Measurements from ENCODE around the gene ACOT8. TPM values are rescaled to one million over a fixed set of nuclear protein-coding genes. Genes with fewer than 3 reads are reported as not detected.
"Not testable (repeated sequence)": the region's sequence is repeated elsewhere in the genome, so short reads cannot be mapped to it uniquely, and the experiment has no call there.

The ACOT8 gene
- total RNA-seq, 2 donors from 2014 or later = 24.4 to 26.2 TPM

GRCh38 chr20:45878076-45878761 lies 21.0 kb upstream of the ACOT8 start:
- DNase-seq (ENCODE audit: low spot score) (no peak), ATAC-seq (no peak)
- H3K27me3 Mint-ChIP-seq = peaks cover 4 to 5% of the 10 kb centered on the region in 2 donors
- H3K36me3 Mint-ChIP-seq = no peaks in the 10 kb centered on the region
- H3K27ac Mint-ChIP-seq = no peak overlapping the region
- H3K4me1 Mint-ChIP-seq (ENCODE audit: low read depth in 2 of 2) = peaks cover 8 to 18% of the 10 kb centered on the region in 2 donors
- H3K9me3 Mint-ChIP-seq = no peaks in the 10 kb centered on the region
- H3K4me3 Mint-ChIP-seq = no peak overlapping the region

GRCh38 chr20:45874576-45874975 lies 17.4 kb upstream of the ACOT8 start:
- no peak overlapping the region for H3K4me3 Mint-ChIP-seq
- H3K27me3 Mint-ChIP-seq = no peaks in the 10 kb centered on the region
- H3K36me3 Mint-ChIP-seq = peaks cover 5% of the 10 kb centered on the region
- ATAC-seq (no peak), DNase-seq (ENCODE audit: low spot score) (no peak)
- no peak overlapping the region for H3K27ac Mint-ChIP-seq
- H3K9me3 Mint-ChIP-seq = no peaks in the 10 kb centered on the region
- H3K4me1 Mint-ChIP-seq (ENCODE audit: low read depth in 2 of 2) = no peaks in the 10 kb centered on the region

- ATAC-seq; H3K4me1 Mint-ChIP-seq (ENCODE audit: low read depth in 2 of 2); DNase-seq (ENCODE audit: low spot score); H3K36me3 Mint-ChIP-seq; H3K27me3 Mint-ChIP-seq; H3K4me3 Mint-ChIP-seq; H3K27ac Mint-ChIP-seq; H3K9me3 Mint-ChIP-seq: not testable (repeated sequence)
These were observed 16.9 kb upstream of the ACOT8 start for GRCh38 chr20:45874104-45874481.

- no peaks in the 10 kb centered on the region for H3K4me1 Mint-ChIP-seq (ENCODE audit: low read depth in 2 of 2)
- no peak for DNase-seq (ENCODE audit: low spot score)
These were observed 16.4 kb upstream of the ACOT8 start for GRCh38 chr20:45873409-45874103.

GRCh38 chr20:45872626-45873025 lies 15.4 kb upstream of the ACOT8 start:
- Mint-ChIP-seq H3K9me3 (no peaks in the 10 kb centered on the region), H3K4me3 (no peak overlapping the region), H3K4me1 (ENCODE audit: low read depth in 2 of 2) (no peaks in the 10 kb centered on the region), H3K27ac (no peak overlapping the region), H3K36me3 (peaks cover 5% of the 10 kb centered on the region), H3K27me3 (no peaks in the 10 kb centered on the region)
- ATAC-seq = no peak
- DNase-seq (ENCODE audit: low spot score) = no peak

More at GRCh38 chr20:45873409-45874103, 16.4 kb upstream of the ACOT8 start:
- Mint-ChIP-seq H3K9me3 (no peaks in the 10 kb centered on the region), H3K27ac (no peak overlapping the region), H3K4me3 (no peak overlapping the region), H3K36me3 (peaks cover 5% of the 10 kb centered on the region), H3K27me3 (no peaks in the 10 kb centered on the region)
- no peak for ATAC-seq

GRCh38 chr20:45867819-45868176 lies 10.6 kb upstream of the ACOT8 start:
- Mint-ChIP-seq H3K4me1 (ENCODE audit: low read depth in 2 of 2) (no peaks in the 10 kb centered on the region), H3K9me3 (no peaks in the 10 kb centered on the region), H3K27me3 (no peaks in the 10 kb centered on the region), H3K4me3 (no peak overlapping the region), H3K27ac (no peak overlapping the region), H3K36me3 (peaks cover 5% of the 10 kb centered on the region)
- ATAC-seq (no peak), DNase-seq (ENCODE audit: low spot score) (no peak)

- H3K36me3 Mint-ChIP-seq = peaks cover 3% of the 10 kb centered on the region
- H3K9me3 Mint-ChIP-seq = no peaks in the 10 kb centered on the region
- H3K4me3 Mint-ChIP-seq = no peak overlapping the region
- DNase-seq (ENCODE audit: low spot score) (no peak), ATAC-seq (no peak)
- no peak overlapping the region for H3K27ac Mint-ChIP-seq
- H3K4me1 Mint-ChIP-seq (ENCODE audit: low read depth in 2 of 2) = no peaks in the 10 kb centered on the region
- H3K27me3 Mint-ChIP-seq = no peaks in the 10 kb centered on the region
These were observed 10.1 kb upstream of the ACOT8 start for GRCh38 chr20:45867136-45867818.

- no peak overlapping the region for H3K4me3 Mint-ChIP-seq
- no peaks in the 10 kb centered on the region for H3K36me3 Mint-ChIP-seq
- DNase-seq (ENCODE audit: low spot score) (no peak), ATAC-seq (no peak)
- H3K27me3 Mint-ChIP-seq = no peaks in the 10 kb centered on the region
- no peak overlapping the region for H3K27ac Mint-ChIP-seq
- H3K9me3 Mint-ChIP-seq = no peaks in the 10 kb centered on the region
- no peaks in the 10 kb centered on the region for H3K4me1 Mint-ChIP-seq (ENCODE audit: low read depth in 2 of 2)
These were observed 9.3 kb upstream of the ACOT8 start for GRCh38 chr20:45866454-45866853.

- DNase-seq (ENCODE audit: low spot score) = no peak
- no peaks in the 10 kb centered on the region for H3K27me3 Mint-ChIP-seq
- no peaks in the 10 kb centered on the region for H3K36me3 Mint-ChIP-seq
- no peak overlapping the region for H3K27ac Mint-ChIP-seq
- H3K4me3 Mint-ChIP-seq = no peak overlapping the region
- peaks cover 6 to 12% of the 10 kb centered on the region in 2 donors for H3K4me1 Mint-ChIP-seq (ENCODE audit: low read depth in 2 of 2)
- H3K9me3 Mint-ChIP-seq = no peaks in the 10 kb centered on the region
- ATAC-seq = no peak
These were observed 6.6 kb upstream of the ACOT8 start for GRCh38 chr20:45863543-45864470.

- Mint-ChIP-seq H3K9me3 (no peaks in the 10 kb centered on the region), H3K27me3 (no peaks in the 10 kb centered on the region), H3K36me3 (no peaks in the 10 kb centered on the region), H3K4me1 (ENCODE audit: low read depth in 2 of 2) (peaks cover 19 to 25% of the 10 kb centered on the region in 2 donors), H3K4me3 (no peak overlapping the region), H3K27ac (no peak overlapping the region)
- ATAC-seq (no peak), DNase-seq (ENCODE audit: low spot score) (no peak)
These were observed 4.3 kb upstream of the ACOT8 start for GRCh38 chr20:45861221-45862075.

GRCh38 chr20:45860560-45861220 lies 3.5 kb upstream of the ACOT8 start:
- Mint-ChIP-seq H3K27ac (no peak overlapping the region), H3K9me3 (no peaks in the 10 kb centered on the region), H3K36me3 (no peaks in the 10 kb centered on the region), H3K4me1 (ENCODE audit: low read depth in 2 of 2) (peaks cover 23 to 25% of the 10 kb centered on the region in 2 donors), H3K27me3 (no peaks in the 10 kb centered on the region), H3K4me3 (no peak overlapping the region)
- DNase-seq (ENCODE audit: low spot score) (no peak), ATAC-seq (no peak)

GRCh38 chr20:45859916-45860315 lies 2.7 kb upstream of the ACOT8 start:
- Mint-ChIP-seq H3K4me3 (no peak overlapping the region), H3K36me3 (no peaks in the 10 kb centered on the region), H3K27me3 (no peaks in the 10 kb centered on the region), H3K4me1 (ENCODE audit: low read depth in 2 of 2) (peaks cover 23 to 28% of the 10 kb centered on the region in 2 donors), H3K27ac (no peak overlapping the region), H3K9me3 (no peaks in the 10 kb centered on the region)
- DNase-seq (ENCODE audit: low spot score) = no peak
- no peak for ATAC-seq

All from natural killer cell treated with Interleukin-12 subunit alpha and Interleukin-12 subunit beta and Interleukin-15 and Interleukin-18, amount 100 ng/mL, for 72 hours (primary cell).